ENCODE data around the gene LILRB3.
A peak's percentile ranks its signal among the peaks of the same experiment; 100 is the strongest.

LILRB3 gene

GRCh38 chr19:54168174-54168917, 54.5 kb downstream of the LILRB3 start:
- DNase-seq (ENCODE audit: low read depth, low spot score), result peak; percentile 70

Data from smooth muscle cell of the brain vasculature (primary cell).